NCI-H524 (cell line): Measurements from ENCODE around the gene EDEM3.
A peak's percentile ranks its signal among the peaks of the same experiment; 100 is the strongest.
"Not testable (repeated sequence)": the region's sequence is repeated elsewhere in the genome, so short reads cannot be mapped to it uniquely, and the experiment has no call there.

Source experiments
- DNase-seq, 2 experiments: peaks; one replicate each; lab custom pipeline; 2025; lab: John Stamatoyannopoulos, UW

Gene EDEM3

DNA sequence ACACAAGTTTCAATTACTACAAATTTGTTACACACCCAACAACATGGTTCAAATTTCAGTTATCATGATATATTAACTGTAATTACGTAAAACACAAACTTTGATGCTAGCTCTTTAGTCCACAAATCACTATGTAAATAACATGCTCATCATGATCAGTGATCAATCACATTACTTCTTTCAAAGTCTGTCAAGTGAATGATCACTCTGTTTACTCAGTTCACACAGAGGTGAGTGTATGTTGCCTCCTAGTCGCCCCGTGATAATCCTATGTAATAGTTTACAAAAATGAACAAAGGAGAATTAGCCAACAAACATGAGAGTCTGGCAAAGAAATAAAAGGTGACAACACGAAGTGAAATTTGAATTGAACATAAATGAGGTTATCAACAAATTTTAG, 14.3 kb downstream of the EDEM3 start:
- DNase-seq: no peak

DNA sequence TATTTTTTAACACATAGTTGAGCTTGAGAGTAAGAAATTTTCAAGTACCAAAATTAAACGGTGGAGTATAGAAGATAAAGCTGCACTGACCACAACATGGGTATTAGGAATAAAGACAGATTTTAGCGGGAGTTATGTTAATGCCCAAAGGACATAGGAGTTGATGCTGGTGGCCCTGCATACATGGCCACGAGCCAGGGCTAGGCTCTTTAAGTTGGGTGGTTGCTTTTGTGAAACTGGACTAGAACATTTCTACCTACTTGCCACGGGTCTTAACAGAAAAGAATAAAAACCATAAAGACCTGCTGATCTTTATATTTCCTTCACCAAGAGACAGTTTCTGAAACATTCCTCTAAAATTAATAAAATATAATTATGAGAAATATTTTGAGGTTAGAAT, 14.9 kb downstream of the EDEM3 start:
- DNase-seq: no peak

DNA sequence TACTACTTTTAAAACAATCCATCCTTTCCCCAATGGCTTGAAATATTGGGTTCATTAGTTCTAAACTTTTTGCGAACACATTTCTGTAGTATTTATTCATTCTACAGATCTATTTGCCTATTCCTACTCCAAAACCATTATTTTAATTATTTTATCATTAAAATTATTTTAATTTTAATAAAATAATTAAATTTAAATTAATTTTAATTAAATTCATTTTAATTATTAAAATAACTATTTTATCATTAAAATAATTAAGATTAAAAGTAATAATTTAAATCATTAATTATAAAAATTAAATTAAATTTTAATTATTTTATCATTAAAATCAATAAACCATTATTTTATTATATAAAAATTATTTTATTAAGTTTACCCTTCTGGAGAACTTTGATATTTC, 15.6 kb downstream of the EDEM3 start:
- DNase-seq: no peak

- DNase-seq: no peak
These were observed 19.7 kb downstream of the EDEM3 start for GRCh38 chr1:184734980-184735379.

- no peak for DNase-seq
These were observed 29.8 kb downstream of the EDEM3 start for GRCh38 chr1:184724843-184725242.

DNA sequence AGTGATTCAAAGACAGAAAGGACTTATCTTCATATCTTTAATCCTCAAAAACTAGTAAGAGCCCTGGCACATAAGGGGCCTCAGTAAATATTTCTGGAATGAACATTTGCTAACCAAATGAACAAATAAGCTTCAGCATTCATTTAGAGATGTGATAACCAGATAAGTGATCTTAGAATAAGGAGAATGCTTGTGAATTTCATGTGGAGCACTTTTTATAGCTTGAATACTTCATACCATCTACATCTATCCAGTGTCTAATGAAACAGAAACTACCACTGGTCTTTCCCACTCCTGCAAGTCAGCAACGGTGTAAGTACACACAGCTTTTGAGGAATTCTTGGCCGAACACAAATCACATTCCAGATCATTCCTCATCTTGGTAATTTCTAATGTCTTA, 38.5 kb downstream of the EDEM3 start:
- no peak for DNase-seq

- DNase-seq: no peak
These were observed 45.2 kb downstream of the EDEM3 start for GRCh38 chr1:184709418-184709817.

DNA sequence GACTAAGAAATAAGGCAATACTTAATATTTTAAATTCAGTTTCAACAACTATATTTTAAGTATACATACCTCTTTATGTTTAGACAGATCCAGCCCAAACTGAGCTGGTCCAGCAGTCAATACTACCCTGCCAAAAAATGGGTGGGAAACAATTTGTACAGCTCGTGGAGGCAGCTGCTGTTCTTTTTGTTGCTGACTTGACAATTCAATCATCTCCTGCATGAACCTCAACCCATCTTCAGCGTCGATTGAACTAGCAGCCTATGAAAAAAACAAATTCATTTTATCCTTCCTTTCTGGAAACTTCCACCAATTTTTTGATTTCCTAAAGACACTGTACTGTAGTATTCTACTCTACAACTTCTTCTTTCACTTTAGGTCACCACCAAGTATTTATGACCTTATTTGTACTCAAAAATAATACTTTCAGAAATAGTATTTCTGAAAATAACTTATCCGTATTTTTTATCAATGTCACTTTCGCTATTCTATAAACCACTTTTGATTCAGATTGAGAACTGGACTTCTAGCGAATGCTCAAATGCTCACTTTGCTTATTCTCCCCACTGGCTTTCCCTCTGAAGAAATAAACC, 46.5 kb downstream of the EDEM3 start:
- no peak for DNase-seq

- no peak for DNase-seq
These were observed 49.4 kb downstream of the EDEM3 start for GRCh38 chr1:184705271-184705670.

GRCh38 chr1:184701816-184702215, 52.8 kb downstream of the EDEM3 start:
- DNase-seq: no peak

DNA sequence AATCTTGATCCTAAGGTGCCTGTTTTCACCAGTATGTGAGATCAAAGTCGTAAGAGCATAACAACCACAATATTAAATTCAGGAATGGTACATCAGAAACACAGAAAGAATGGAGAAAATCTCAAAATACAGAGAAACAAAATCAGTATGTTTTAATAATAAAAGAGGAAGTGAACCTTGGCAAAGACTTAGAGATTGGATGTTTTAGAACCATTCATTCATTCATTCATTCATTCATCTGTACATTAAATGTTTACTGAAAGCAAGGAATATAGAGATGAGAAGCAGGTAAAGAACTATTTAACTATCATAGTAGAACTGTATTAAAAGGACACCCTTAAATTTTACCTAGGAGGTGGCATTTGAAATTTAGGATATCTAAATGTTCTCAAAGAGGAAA, 55.7 kb downstream of the EDEM3 start:
- DNase-seq: no peak

GRCh38 chr1:184698016-184698415, 56.6 kb downstream of the EDEM3 start:
- no peak for DNase-seq

DNA sequence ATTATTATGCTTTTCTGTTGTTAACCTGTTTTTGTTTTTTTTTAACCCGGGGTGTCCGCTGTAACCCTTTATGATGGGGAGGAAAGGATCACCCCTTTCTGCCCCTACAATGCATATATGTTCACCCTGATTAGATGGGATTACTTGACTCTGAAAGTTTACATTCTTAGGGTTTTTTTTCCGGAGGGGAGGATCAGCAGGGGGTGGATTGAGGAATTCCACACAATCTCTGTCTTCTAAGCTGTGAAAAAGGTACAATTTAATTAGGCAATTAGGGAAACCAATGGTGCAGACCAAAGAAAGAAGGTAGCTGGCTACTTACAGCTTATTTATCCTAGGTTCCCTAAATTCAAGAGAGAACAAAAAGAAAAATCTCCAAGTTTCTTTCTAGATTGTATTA, 58.3 kb downstream of the EDEM3 start:
- no peak for DNase-seq

- DNase-seq: no peak
These were observed 59.6 kb downstream of the EDEM3 start for GRCh38 chr1:184695023-184695422.

DNA sequence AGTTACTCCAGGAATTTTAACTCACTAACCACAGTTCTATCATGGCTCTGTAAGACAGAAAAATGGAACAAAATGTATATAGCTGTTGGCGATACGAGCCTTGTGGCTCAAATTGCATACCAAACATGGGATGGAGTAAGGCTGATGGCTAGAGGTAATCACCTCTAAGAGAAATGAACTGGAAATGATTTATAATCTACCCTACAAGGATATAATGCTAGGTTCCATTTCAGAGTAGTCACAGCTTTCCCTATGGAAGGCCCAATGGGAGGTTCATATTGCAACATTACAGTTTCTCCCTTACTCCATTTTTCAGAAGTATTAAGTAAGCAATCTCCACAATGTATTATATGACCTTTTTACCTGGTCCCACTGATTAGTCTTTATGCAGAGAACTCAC, 61.6 kb downstream of the EDEM3 start:
- no peak for DNase-seq

- DNase-seq: peak in 1 of 2 experiments; percentile 57
These were observed 62.8 kb downstream of the EDEM3 start for GRCh38 chr1:184691719-184692324.

DNA sequence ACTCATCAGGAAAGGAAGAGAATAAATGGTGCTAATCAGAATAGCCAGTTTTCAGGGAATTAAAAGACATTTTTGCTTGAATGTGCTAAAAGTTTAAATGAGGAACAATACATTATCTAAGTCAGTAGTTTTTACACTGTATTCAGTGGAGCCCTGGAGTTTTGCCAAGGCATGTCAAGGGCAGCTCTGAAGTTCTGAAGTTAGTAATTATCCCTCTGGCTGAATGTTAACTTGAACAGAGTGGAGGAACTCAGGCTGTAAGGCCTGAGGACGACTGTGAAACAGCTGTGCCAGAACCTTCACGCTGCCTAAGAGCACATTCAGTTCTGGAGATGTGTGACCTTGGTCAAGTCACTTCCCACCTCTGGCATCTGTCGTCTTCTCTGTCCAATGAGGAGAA, 68.1 kb downstream of the EDEM3 start:
- no peak for DNase-seq

GRCh38 chr1:184685116-184685515, 69.5 kb downstream of the EDEM3 start:
- DNase-seq: no peak

GRCh38 chr1:184684285-184685074, 70.2 kb downstream of the EDEM3 start:
- DNase-seq: no peak

DNA sequence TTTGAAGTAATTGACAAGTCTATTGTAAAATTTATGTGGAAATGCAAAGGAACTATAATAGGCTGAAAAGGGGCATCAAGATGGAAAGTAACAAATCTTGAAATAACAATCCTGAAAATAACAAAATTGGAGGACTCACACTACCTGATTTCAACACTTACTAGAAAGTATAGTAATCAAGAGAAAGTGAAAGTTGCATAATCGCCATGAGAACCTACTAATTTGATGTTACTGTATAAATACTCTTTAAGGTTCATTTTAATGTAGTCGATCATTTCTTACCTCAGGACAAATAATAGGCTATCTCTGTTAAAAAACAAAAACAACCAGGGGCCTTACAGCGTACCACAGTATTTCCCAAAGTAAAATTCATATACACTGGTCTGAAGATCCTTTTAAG, 71.7 kb downstream of the EDEM3 start:
- no peak for DNase-seq

- DNase-seq: not testable (repeated sequence)
These were observed 73.9 kb downstream of the EDEM3 start for GRCh38 chr1:184680611-184681225.

DNA sequence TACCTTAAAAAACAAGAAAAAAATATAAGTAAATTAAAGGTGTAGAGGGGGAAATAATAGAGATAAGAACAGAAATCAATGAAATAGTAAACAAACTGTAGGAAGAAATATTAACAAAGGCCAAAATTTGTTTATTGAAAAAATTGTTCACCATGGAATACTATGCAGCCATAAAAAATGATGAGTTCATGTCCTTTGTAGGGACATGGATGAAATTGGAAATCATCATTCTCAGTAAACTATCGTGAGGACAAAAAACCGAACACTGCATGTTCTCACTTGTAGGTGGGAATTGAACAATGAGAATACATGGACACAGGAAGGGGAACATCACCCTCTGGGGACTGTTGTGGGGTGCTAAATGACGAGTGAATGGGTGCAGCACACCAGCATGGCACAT, 75.2 kb downstream of the EDEM3 start:
- not testable (repeated sequence) for DNase-seq

DNA sequence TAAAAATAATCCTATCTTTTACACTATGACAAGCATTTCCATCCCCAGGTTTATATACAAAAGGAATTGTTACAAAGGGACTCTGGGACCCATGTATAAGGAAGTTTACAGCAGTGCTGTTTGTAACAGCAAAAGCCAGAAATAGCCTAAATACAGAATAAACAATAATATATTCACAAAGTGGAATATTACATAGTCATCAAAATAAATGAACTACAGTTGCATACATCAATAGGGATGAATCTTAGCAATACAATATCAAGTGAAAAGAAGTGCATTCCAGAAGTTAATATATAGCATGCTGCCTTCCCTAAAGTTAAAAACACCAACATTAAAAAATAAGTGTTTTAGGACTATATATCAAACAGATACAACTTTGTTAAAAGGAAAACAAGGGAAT, 77.3 kb downstream of the EDEM3 start:
- DNase-seq: no peak
